IMR-90 (cell line): ENCODE data around the gene PITPNM1. TPM values are rescaled to one million over a fixed set of nuclear protein-coding genes. Genes with fewer than 3 reads are reported as not detected.

Source experiments
- CEBPB ChIP-seq: IDR thresholded peaks from 2 replicates; pipeline ENCODE4 v1.6.1; 2012; ENCODE audit warnings: low read depth, low read length, improper control_type of control experiment
- MAZ ChIP-seq: IDR thresholded peaks from 2 replicates; pipeline ENCODE4 v1.6.1; 2012; ENCODE audit warnings: low read depth, mild to moderate bottlenecking, low read length, improper control_type of control experiment, moderate library complexity, borderline replicate concordance
- POLR2A ChIP-seq: IDR thresholded peaks from 2 replicates; pipeline ENCODE4 v1.6.1; 2012; ENCODE audit warnings: mild to moderate bottlenecking, low read depth, low read length
- RAD21 ChIP-seq: IDR thresholded peaks from 2 replicates; pipeline ENCODE4 v1.6.1; 2012; ENCODE audit warnings: low read length, improper control_type of control experiment
- polyA plus RNA-seq, 3 experiments: library from polyadenylated mRNA; depleted of rRNA; stranded (reverse); fragments of >200 nt; gene quantifications; 2 replicates each; pipeline ENCODE4 v1.2.3, GENCODE V29; 2012; ENCODE audit warnings: low replicate concordance in 1 of 3
- total RNA-seq: library from RNA; depleted of rRNA; stranded (reverse); fragments of >200 nt; gene quantifications from 2 replicates; pipeline ENCODE4 v1.2.3, GENCODE V29; 2012
- TF ChIP-seq, protein P1 (sequence below): fragments of 150-350 bp; IDR thresholded peaks from 2 replicates; pipeline ENCODE4 v1.6.1; 2016; ENCODE audit warnings: low read depth, mild to moderate bottlenecking, low read length, moderate library complexity, borderline replicate concordance

The PITPNM1 gene
- total and polyA plus RNA-seq, 2 of the 4 experiments (the other 2 are of a cell fraction) = 5.0 to 15.4 TPM

GRCh38 chr11:67489203-67489884, 15.8 kb downstream of the PITPNM1 start (continued):
- no peak for TF ChIP-seq CEBPB
- no peak for TF ChIP-seq RAD21
- TF ChIP-seq MAZ = no peak
- TF ChIP-seq, protein P1, sequence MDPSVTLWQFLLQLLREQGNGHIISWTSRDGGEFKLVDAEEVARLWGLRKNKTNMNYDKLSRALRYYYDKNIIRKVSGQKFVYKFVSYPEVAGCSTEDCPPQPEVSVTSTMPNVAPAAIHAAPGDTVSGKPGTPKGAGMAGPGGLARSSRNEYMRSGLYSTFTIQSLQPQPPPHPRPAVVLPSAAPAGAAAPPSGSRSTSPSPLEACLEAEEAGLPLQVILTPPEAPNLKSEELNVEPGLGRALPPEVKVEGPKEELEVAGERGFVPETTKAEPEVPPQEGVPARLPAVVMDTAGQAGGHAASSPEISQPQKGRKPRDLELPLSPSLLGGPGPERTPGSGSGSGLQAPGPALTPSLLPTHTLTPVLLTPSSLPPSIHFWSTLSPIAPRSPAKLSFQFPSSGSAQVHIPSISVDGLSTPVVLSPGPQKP = no peak
- no peak for TF ChIP-seq POLR2A
